K562 (cell line): ENCODE data around the gene P4HTM. TPM values are rescaled to one million over a fixed set of nuclear protein-coding genes. Genes with fewer than 3 reads are reported as not detected.

ENCODE experiments used
- ATAC-seq: fragments of 200-7000 bp; cut with Tn5 transposase; 3 replicates; pipeline ENCODE4 v1.9.1; 2020; ENCODE audit warnings: moderate library complexity
- BruUV-seq: library from RNA; stranded (reverse); fragments of 400-500 nt; replicated peaks from 2 replicates; lab custom pipeline; 2021; lab: Mats Ljungman, UMichigan
- CTCF ChIA-PET: fragments of 300-600 bp; formaldehyde crosslinking; extraction: SDS; loops from one replicate; lab custom pipeline; 2021; ENCODE audit warnings: low intra/inter-chr PET ratio; lab: Yijun Ruan, JAX
- POLR2A ChIA-PET: fragments of 300-600, 350-650 bp; sonication (Branson Sonifier 250); formaldehyde crosslinking; extraction: SDS; loops from one replicate; lab custom pipeline; 2021; ENCODE audit warnings: antibody characterized with exemption, inconsistent platforms; lab: Yijun Ruan, JAX
- DNase-seq, 4 experiments: peaks; one replicate each; pipeline versions ENCODE4 v3.0.0 to v3.0.0-alpha.2; 2011 to 2018; ENCODE audit warnings: low spot score in 3 of 4, mixed read lengths in 3 of 4; ENCODE audit errors: extremely low read depth in 1 of 4
- FAIRE-seq: peaks from 2 replicates; lab custom pipeline; 2011; peaks lifted over from hg19 to GRCh38; lab: Jason Lieb, UNC
- H2AFZ ChIP-seq: 2 replicates; pipeline ENCODE4 v1.6.0; 2011; ENCODE audit warnings: low read depth, low read length, control low read depth, inconsistent platforms
- H3K27ac ChIP-seq: fragments of 200-600 bp; 3 replicates; pipeline ENCODE4 v1.8.0; 2011; ENCODE audit warnings: low read depth, mild to moderate bottlenecking, control low read depth, inconsistent platforms, low read length, moderate library complexity, mixed read lengths; ENCODE audit errors: extremely low read depth
- H3K27me3 ChIP-seq, 2 experiments: fragments of 300-600 bp in 1 of 2; 2 replicates in 1 of 2; 3 replicates in 1 of 2; pipeline versions ENCODE4 v1.6.0 to v1.8.0; 2011; ENCODE audit warnings: inconsistent platforms in 2 of 2, low read length in 2 of 2, mild to moderate bottlenecking in 1 of 2, mixed read lengths in 1 of 2, moderate library complexity in 1 of 2; ENCODE audit not compliant: control insufficient read depth in 2 of 2, insufficient read depth in 2 of 2
- H3K36me3 ChIP-seq: fragments of 300-600 bp; 3 replicates; pipeline ENCODE4 v1.8.0; 2011; ENCODE audit warnings: mild to moderate bottlenecking, low read length, inconsistent platforms; ENCODE audit not compliant: control insufficient read depth, insufficient read depth
- H3K4me1 ChIP-seq, 2 experiments: fragments of 200-600 bp in 1 of 2; replicated peaks in 1 of 2; 2 replicates in 1 of 2; 3 replicates in 1 of 2; pipeline versions ENCODE4 v1.5.1 to v1.8.0; 2011; ENCODE audit warnings: inconsistent platforms in 2 of 2, low read length in 2 of 2, mild to moderate bottlenecking in 1 of 2, mixed read lengths in 1 of 2, moderate library complexity in 1 of 2; ENCODE audit not compliant: control insufficient read depth in 2 of 2, insufficient read depth in 2 of 2
- H3K4me2 ChIP-seq: 2 replicates; pipeline ENCODE4 v1.6.1; 2011; ENCODE audit warnings: low read length, control low read depth, inconsistent platforms, mixed read lengths; ENCODE audit not compliant: insufficient read depth
- H3K4me3 ChIP-seq: fragments of 200-600 bp; sonication (generic), shearing (Covaris generic); 2 replicates; pipeline ENCODE4 v1.5.1; 2016; ENCODE audit warnings: control low read depth, inconsistent platforms
- H3K79me2 ChIP-seq: fragments of 200-600 bp; 3 replicates; pipeline ENCODE4 v1.8.0; 2011; ENCODE audit warnings: low read length, inconsistent platforms; ENCODE audit not compliant: control insufficient read depth, insufficient read depth
- H3K9ac ChIP-seq, 2 experiments: 2 replicates each; pipeline versions ENCODE4 v1.6.0 to v1.6.1; 2011; ENCODE audit warnings: low read depth in 2 of 2, low read length in 2 of 2, control low read depth in 1 of 2, inconsistent platforms in 1 of 2, mild to moderate bottlenecking in 1 of 2, mixed read lengths in 1 of 2; ENCODE audit not compliant: insufficient read depth in 1 of 2
- H3K9me1 ChIP-seq: one replicate; pipeline ENCODE4 v1.6.0; 2011; ENCODE audit warnings: inconsistent platforms, mild to moderate bottlenecking, low read length, moderate library complexity; ENCODE audit not compliant: control insufficient read depth, insufficient read depth
- H3K9me3 ChIP-seq: replicated peaks from 2 replicates; pipeline ENCODE4 v1.5.1; 2011; ENCODE audit warnings: low read depth, low read length, inconsistent platforms; ENCODE audit not compliant: control insufficient read depth, insufficient read depth
- H4K20me1 ChIP-seq: replicated peaks from 2 replicates; pipeline ENCODE4 v1.6.1; 2011; ENCODE audit warnings: low read length, inconsistent platforms, mixed read lengths; ENCODE audit not compliant: control insufficient read depth, insufficient read depth
- CREM ChIP-seq: IDR thresholded peaks from 2 replicates; pipeline ENCODE4 v1.6.1; 2014; ENCODE audit warnings: antibody characterized with exemption, low read depth
- EGR1 ChIP-seq: fragments of 450-650 bp; conservative IDR thresholded peaks from 2 replicates; pipeline ENCODE4 v1.6.1; 2017; ENCODE audit warnings: mild to moderate bottlenecking
- ERF ChIP-seq: fragments of 450-650 bp; formaldehyde crosslinking; IDR thresholded peaks from 2 replicates; pipeline ENCODE4 v1.4.0; 2020; ENCODE audit warnings: mild to moderate bottlenecking, mixed read lengths
- FOXP4 ChIP-seq: sonication (generic); formaldehyde crosslinking; IDR thresholded peaks from 2 replicates; pipeline ENCODE4 v1.8.0; 2022; ENCODE audit warnings: mild to moderate bottlenecking, missing genetic modification reagents, borderline replicate concordance
- MAFG ChIP-seq: fragments of 450-650 bp; conservative IDR thresholded peaks from 2 replicates; pipeline ENCODE4 v1.6.1; 2016; ENCODE audit warnings: missing genetic modification characterization, missing compliant biosample characterization
- MCM7 ChIP-seq, 2 experiments: fragments of 450-650 bp; IDR thresholded peaks; 2 replicates each; pipeline ENCODE4 v1.6.1; 2016 to 2018
- MLX ChIP-seq, 2 experiments: fragments of 450-650 bp in 1 of 2; sonication (generic) in 1 of 2; formaldehyde crosslinking; conservative IDR thresholded peaks; 2 replicates each; pipeline versions ENCODE4 v1.4.0 to v1.8.1; 2020 to 2022; ENCODE audit warnings: mild to moderate bottlenecking in 1 of 2, missing genetic modification reagents in 1 of 2
- NFIX ChIP-seq: fragments of 250-450 bp; sonication (Bioruptor Pico); IDR thresholded peaks from 2 replicates; pipeline ENCODE4 v1.4.0; 2020; ENCODE audit warnings: low read depth, mild to moderate bottlenecking, moderate library complexity
- PTRF ChIP-seq: fragments of 450-650 bp; IDR thresholded peaks from 2 replicates; pipeline ENCODE4 v1.6.1; 2016; ENCODE audit warnings: mild to moderate bottlenecking, missing genetic modification characterization, missing compliant biosample characterization
- SMAD4 ChIP-seq: fragments of 250-450 bp; sonication (Bioruptor Pico); conservative IDR thresholded peaks from 2 replicates; pipeline ENCODE4 v1.8.0; 2021; ENCODE audit warnings: inconsistent platforms, mild to moderate bottlenecking, moderate library complexity
- SMARCC2 ChIP-seq: fragments of 450-650 bp; IDR thresholded peaks from 2 replicates; pipeline ENCODE4 v1.6.1; 2017; ENCODE audit warnings: antibody characterized with exemption, moderate library complexity, mild to moderate bottlenecking, low read depth
- TAF15 ChIP-seq: fragments of 200-400 bp; formaldehyde crosslinking; IDR thresholded peaks from 2 replicates; pipeline ENCODE4 v1.6.1; 2017; ENCODE audit warnings: mild to moderate bottlenecking, low read depth, low read length, moderate library complexity
- ZNF12 ChIP-seq: sonication (generic); formaldehyde crosslinking; IDR thresholded peaks from 2 replicates; pipeline ENCODE4 v1.4.0; 2020; ENCODE audit warnings: mild to moderate bottlenecking, missing genetic modification reagents
- ZNF124 ChIP-seq: sonication (generic); formaldehyde crosslinking; IDR thresholded peaks from 2 replicates; pipeline ENCODE4 v1.8.1; 2022; ENCODE audit warnings: missing genetic modification reagents
- ZNF140 ChIP-seq: fragments of 250-450 bp; sonication (Bioruptor Pico); IDR thresholded peaks from 2 replicates; pipeline ENCODE4 v1.8.0; 2021; ENCODE audit warnings: moderate library complexity, mild to moderate bottlenecking, inconsistent platforms
- ZNF184 ChIP-seq: sonication (generic); formaldehyde crosslinking; IDR thresholded peaks from 2 replicates; pipeline ENCODE4 v1.5.0; 2020; ENCODE audit warnings: missing genetic modification reagents
- WGBS: fragments of 100-300 bp; shearing (Covaris generic); methylation state at CpG from one replicate; pipeline ENCODE4 v1.1.6; 2016; ENCODE audit warnings: low coverage, mixed read lengths; ENCODE audit not compliant: insufficient coverage; ENCODE audit errors: missing lambda C conversion rate; 5-methylcytosine and 5-hydroxymethylcytosine counted together
- in situ Hi-C: fragments of 300-500 bp; cut with MboI; formaldehyde crosslinking; loops from 4 replicates; pipeline ENCODE4 v1.15.0; 2018; ENCODE audit warnings: inconsistent platforms, mixed read lengths
- intact Hi-C: fragments of 100-400 bp; cut with micrococcal nuclease; formaldehyde crosslinking; loops from 2 replicates; pipeline ENCODE4 v1.14.2; 2022
- polyA plus RNA-seq, 8 experiments: library from polyadenylated mRNA; depleted of rRNA in 4 of 8; stranded (reverse) in 5 of 8; unstranded in 3 of 8; fragments of >200 nt; fragmentation: Nextera tagmentation in 2 of 8; fragmentation: Illumina TruSeq in 1 of 8; extraction: Ambion mirVana in 2 of 8; extraction: Trizol in 1 of 8; gene quantifications; 2 replicates each; pipeline versions ENCODE4 v1.2.1 to v1.2.3, GENCODE V29; 2011 to 2014; ENCODE audit warnings: inconsistent platforms in 1 of 8, missing spikeins in 1 of 8
- total RNA-seq, 7 experiments: library from RNA; depleted of rRNA in 6 of 7; stranded (reverse); fragments of >200 nt in 6 of 7; fragmentation: Illumina TruSeq in 2 of 7; extraction: Trizol in 2 of 7; gene quantifications; 2 replicates each; pipeline versions ENCODE4 v1.2.1 to v1.2.3, GENCODE V29; 2011 to 2021; ENCODE audit warnings: low replicate concordance in 1 of 7
- TF ChIP-seq, protein P1 (sequence below): fragments of 450-650 bp; formaldehyde crosslinking; IDR thresholded peaks from 2 replicates; pipeline ENCODE4 v1.4.0; 2020; ENCODE audit warnings: mild to moderate bottlenecking, moderate library complexity
- TF ChIP-seq, protein P2 (sequence below): fragments of 450-650 bp; formaldehyde crosslinking; IDR thresholded peaks from 2 replicates; pipeline ENCODE4 v1.4.0; 2020; ENCODE audit warnings: mild to moderate bottlenecking

P4HTM gene
- total and polyA plus RNA-seq, 9 of the 15 experiments (the other 6 are each of a cell fraction or from before 2014, with no cell fraction given), result 0.09 to 0.66 (median 0.25) TPM; not detected in 2

DNA sequence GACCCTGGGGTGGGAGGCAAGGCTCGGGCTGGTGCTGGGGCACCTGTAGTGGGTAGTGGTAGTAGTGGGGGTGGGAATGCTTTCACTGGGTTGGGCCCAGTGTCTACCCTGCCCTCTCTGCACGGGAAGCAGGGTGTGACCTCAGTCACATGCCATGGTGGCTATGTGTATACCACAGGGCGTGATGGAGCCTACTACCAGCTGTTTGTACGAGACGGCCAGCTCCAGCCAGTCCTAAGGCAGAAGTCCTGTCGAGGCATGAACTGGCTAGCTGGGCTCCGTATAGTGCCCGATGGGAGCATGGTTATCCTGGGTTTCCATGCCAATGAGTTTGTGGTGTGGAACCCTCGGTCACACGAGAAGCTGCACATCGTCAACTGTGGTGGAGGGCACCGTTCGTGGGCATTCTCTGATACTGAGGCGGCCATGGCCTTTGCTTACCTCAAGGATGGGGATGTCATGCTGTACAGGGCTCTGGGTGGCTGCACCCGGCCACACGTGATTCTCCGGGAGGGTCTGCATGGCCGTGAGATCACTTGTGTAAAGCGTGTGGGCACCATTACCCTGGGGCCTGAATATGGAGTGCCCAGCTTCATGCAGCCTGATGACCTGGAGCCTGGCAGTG lies 23.2 kb downstream of the P4HTM start:
- DNase-seq, result no peak
- Histone ChIP-seq H3K9me1 (peaks cover 8% of the 10 kb centered on the region), H3K4me2 (no peak overlapping the region), H3K4me1 (peaks cover 11 to 35% of the 10 kb centered on the region in 2 experiments; a peak in 4 of 5 replicates), H3K9ac (peak overlapping the region in 1 of 2 experiments; percentile 28; a peak in 1 of 4 replicates), H3K4me3 (no peak overlapping the region), H3K79me2 (peaks cover 50% of the 10 kb centered on the region), H3K27ac (no peak overlapping the region), H2AFZ (no peak overlapping the region), H4K20me1 (peaks cover 25% of the 10 kb centered on the region), H3K27me3 (no peaks in the 10 kb centered on the region), H3K9me3 (no peaks in the 10 kb centered on the region), H3K36me3 (peaks cover 59% of the 10 kb centered on the region; the same call in 2 of the 3 replicates)
- no peak for FAIRE-seq
- POLR2A ChIA-PET, result interaction anchor here (0.7 to 1.1 kb wide), 2 partner anchors 9 to 16 kb away, joined by 4 to 7 read pairs; partner anchors contain the start of genes IMPDH2 and NDUFAF3
- intact Hi-C loops, result no loop called here
- 92% methylated on average over 16 of the region's 19 CpGs for WGBS
- no TSS peak for BruUV-seq
- no peak for ATAC-seq
- CTCF ChIA-PET, result interaction anchor here (0.5 kb wide), 1 partner anchor 658 kb away, joined by 7 read pairs; no protein-coding TSS in a partner anchor
- in situ Hi-C loops, result no loop called here
- TF ChIP-seq, protein P1, sequence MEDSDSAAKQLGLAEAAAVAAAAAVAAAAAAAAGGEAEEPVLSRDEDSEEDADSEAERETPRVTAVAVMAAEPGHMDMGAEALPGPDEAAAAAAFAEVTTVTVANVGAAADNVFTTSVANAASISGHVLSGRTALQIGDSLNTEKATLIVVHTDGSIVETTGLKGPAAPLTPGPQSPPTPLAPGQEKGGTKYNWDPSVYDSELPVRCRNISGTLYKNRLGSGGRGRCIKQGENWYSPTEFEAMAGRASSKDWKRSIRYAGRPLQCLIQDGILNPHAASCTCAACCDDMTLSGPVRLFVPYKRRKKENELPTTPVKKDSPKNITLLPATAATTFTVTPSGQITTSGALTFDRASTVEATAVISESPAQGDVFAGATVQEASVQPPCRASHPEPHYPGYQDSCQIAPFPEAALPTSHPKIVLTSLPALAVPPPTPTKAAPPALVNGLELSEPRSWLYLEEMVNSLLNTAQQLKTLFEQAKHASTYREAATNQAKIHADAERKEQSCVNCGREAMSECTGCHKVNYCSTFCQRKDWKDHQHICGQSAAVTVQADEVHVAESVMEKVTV, result no peak
- no peak for TF ChIP-seq ZNF124 (CRISPR knock-in tag)
- no peak for TF ChIP-seq MCM7 (IDR thresholded peaks at IDR 0.05)
- TF ChIP-seq PTRF (tag), result no peak
- no peak for TF ChIP-seq NFIX (CRISPR knock-in tag)
- no peak for TF ChIP-seq SMARCC2
- TF ChIP-seq MAFG (tag), result no peak
- TF ChIP-seq TAF15, result no peak
- TF ChIP-seq FOXP4 (CRISPR knock-in tag), result no peak
- TF ChIP-seq, protein P2, sequence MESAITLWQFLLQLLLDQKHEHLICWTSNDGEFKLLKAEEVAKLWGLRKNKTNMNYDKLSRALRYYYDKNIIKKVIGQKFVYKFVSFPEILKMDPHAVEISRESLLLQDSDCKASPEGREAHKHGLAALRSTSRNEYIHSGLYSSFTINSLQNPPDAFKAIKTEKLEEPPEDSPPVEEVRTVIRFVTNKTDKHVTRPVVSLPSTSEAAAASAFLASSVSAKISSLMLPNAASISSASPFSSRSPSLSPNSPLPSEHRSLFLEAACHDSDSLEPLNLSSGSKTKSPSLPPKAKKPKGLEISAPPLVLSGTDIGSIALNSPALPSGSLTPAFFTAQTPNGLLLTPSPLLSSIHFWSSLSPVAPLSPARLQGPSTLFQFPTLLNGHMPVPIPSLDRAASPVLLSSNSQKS (CRISPR knock-in tag), result no peak
- TF ChIP-seq SMAD4, result no peak
- TF ChIP-seq CREM, result no peak
- TF ChIP-seq MLX (CRISPR knock-in tag; conservative IDR thresholded peaks at IDR 0.05), result no peak
- no peak for TF ChIP-seq ZNF184
- no peak for TF ChIP-seq ZNF12 (CRISPR knock-in tag)
- no peak for TF ChIP-seq ERF
- TF ChIP-seq ZNF140 (CRISPR knock-in tag), result no peak
- TF ChIP-seq EGR1, result no peak
